HEK293 (cell line): ENCODE data around the gene SLC25A42.
A peak's percentile ranks its signal among the peaks of the same experiment; 100 is the strongest.

Source experiments
- CTCF ChIA-PET: fragments of 350-600 bp; formaldehyde crosslinking; extraction: SDS; loops from one replicate; lab custom pipeline; 2021; ENCODE audit warnings: antibody characterized with exemption; lab: Yijun Ruan, JAX
- POLR2A ChIA-PET: fragments of 300-600 bp; formaldehyde crosslinking; extraction: SDS; loops from one replicate; lab custom pipeline; 2020; ENCODE audit warnings: antibody characterized with exemption, inconsistent platforms; lab: Yijun Ruan, JAX
- H3K27ac ChIP-seq: fragments of 200-500 bp; sonication (Bioruptor generic); 2 replicates; pipeline ENCODE4 v1.5.1; 2014; ENCODE audit warnings: low read depth, low read length, control low read depth, inconsistent platforms; ENCODE audit errors: extremely low read depth
- H3K36me3 ChIP-seq, 2 experiments: fragments of 200-500 bp in 1 of 2; sonication (Bioruptor generic) in 1 of 2; 1 replicate in 1 of 2; 2 replicates in 1 of 2; pipeline ENCODE4 v1.5.1; 2014 to 2017; ENCODE audit warnings: inconsistent platforms in 2 of 2, low read length in 2 of 2; ENCODE audit not compliant: control insufficient read depth in 2 of 2, insufficient read depth in 1 of 2
- H3K4me1 ChIP-seq: fragments of 200-500 bp; sonication (Bioruptor generic); 2 replicates; pipeline ENCODE4 v1.5.1; 2014; ENCODE audit warnings: mild to moderate bottlenecking, low read length, inconsistent platforms; ENCODE audit not compliant: control insufficient read depth, insufficient read depth
- H3K4me3 ChIP-seq: 2 replicates; pipeline ENCODE4 v1.5.1; 2011; ENCODE audit warnings: low read depth, mild to moderate bottlenecking, control low read depth, low read length, moderate library complexity
- H3K9me3 ChIP-seq: fragments of 200-500 bp; sonication (Bioruptor generic); 2 replicates; pipeline ENCODE4 v1.5.1; 2014; ENCODE audit warnings: low read depth, low read length, inconsistent platforms; ENCODE audit not compliant: control insufficient read depth, insufficient read depth
- BCL11A ChIP-seq: fragments of 450-650 bp; formaldehyde crosslinking; IDR thresholded peaks from 2 replicates; pipeline ENCODE4 v1.5.1; 2016; ENCODE audit warnings: low read depth, missing biosample characterization, missing genetic modification characterization
- KLF16 ChIP-seq: fragments of 450-650 bp; formaldehyde crosslinking; IDR thresholded peaks from 2 replicates; pipeline ENCODE4 v1.5.1; 2017; ENCODE audit warnings: missing biosample characterization, missing genetic modification characterization
- RBAK ChIP-seq: fragments of 450-650 bp; formaldehyde crosslinking; IDR thresholded peaks from 2 replicates; pipeline ENCODE4 v1.5.1; 2016; ENCODE audit warnings: missing biosample characterization, missing genetic modification characterization
- SP3 ChIP-seq: fragments of 450-650 bp; formaldehyde crosslinking; IDR thresholded peaks from 2 replicates; pipeline ENCODE4 v1.5.1; 2016; ENCODE audit warnings: missing biosample characterization, missing genetic modification characterization
- TRIM28 ChIP-seq: IDR thresholded peaks from 2 replicates; pipeline ENCODE4 v1.6.1; 2011; ENCODE audit warnings: low read length, control low read depth, borderline replicate concordance
- ZBTB1 ChIP-seq: fragments of 450-650 bp; formaldehyde crosslinking; IDR thresholded peaks from 2 replicates; pipeline ENCODE4 v1.5.1; 2016; ENCODE audit warnings: missing biosample characterization, missing genetic modification characterization
- ZBTB7A ChIP-seq: fragments of 450-650 bp; formaldehyde crosslinking; IDR thresholded peaks from 2 replicates; pipeline ENCODE4 v1.5.1; 2016; ENCODE audit warnings: low read depth, missing biosample characterization, missing genetic modification characterization
- ZFP3 ChIP-seq: fragments of 450-650 bp; formaldehyde crosslinking; IDR thresholded peaks from 2 replicates; pipeline ENCODE4 v1.5.1; 2016; ENCODE audit warnings: low read depth, missing biosample characterization, missing genetic modification characterization
- ZNF121 ChIP-seq: fragments of 450-650 bp; formaldehyde crosslinking; IDR thresholded peaks from 2 replicates; pipeline ENCODE4 v1.5.1; 2016; ENCODE audit warnings: missing biosample characterization, missing genetic modification characterization
- ZNF133 ChIP-seq: fragments of 450-650 bp; formaldehyde crosslinking; IDR thresholded peaks from 2 replicates; pipeline ENCODE4 v1.5.1; 2016; ENCODE audit warnings: missing biosample characterization, missing genetic modification characterization
- ZNF24 ChIP-seq: fragments of 450-650 bp; formaldehyde crosslinking; IDR thresholded peaks from 2 replicates; pipeline ENCODE4 v1.5.1; 2016; ENCODE audit warnings: missing biosample characterization, missing genetic modification characterization
- ZNF266 ChIP-seq: fragments of 450-650 bp; formaldehyde crosslinking; IDR thresholded peaks from 2 replicates; pipeline ENCODE4 v1.5.1; 2016; ENCODE audit warnings: missing biosample characterization, missing genetic modification characterization, low read depth
- ZNF366 ChIP-seq: fragments of 450-650 bp; formaldehyde crosslinking; conservative IDR thresholded peaks from 2 replicates; pipeline ENCODE4 v1.5.1; 2016; ENCODE audit warnings: missing biosample characterization, missing genetic modification characterization
- ZNF544 ChIP-seq: fragments of 450-650 bp; formaldehyde crosslinking; IDR thresholded peaks from 2 replicates; pipeline ENCODE4 v1.5.0; 2017; ENCODE audit warnings: missing biosample characterization, missing genetic modification characterization
- ZNF548 ChIP-seq: fragments of 450-650 bp; formaldehyde crosslinking; IDR thresholded peaks from 2 replicates; pipeline ENCODE4 v1.5.1; 2016; ENCODE audit warnings: missing biosample characterization, missing genetic modification characterization
- ZNF549 ChIP-seq: fragments of 450-650 bp; IDR thresholded peaks from 2 replicates; pipeline ENCODE4 v1.5.1; 2018; ENCODE audit warnings: missing biosample characterization, missing genetic modification characterization, mild to moderate bottlenecking, inconsistent platforms, moderate library complexity
- ZNF558 ChIP-seq: fragments of 450-650 bp; formaldehyde crosslinking; IDR thresholded peaks from 2 replicates; pipeline ENCODE4 v1.5.1; 2016; ENCODE audit warnings: missing biosample characterization, missing genetic modification characterization
- ZNF585B ChIP-seq: fragments of 450-650 bp; formaldehyde crosslinking; IDR thresholded peaks from 2 replicates; pipeline ENCODE4 v1.5.1; 2016; ENCODE audit warnings: missing biosample characterization, missing genetic modification characterization
- ZNF677 ChIP-seq: fragments of 450-650 bp; IDR thresholded peaks from 2 replicates; pipeline ENCODE4 v1.5.0; 2018; ENCODE audit warnings: missing biosample characterization, mild to moderate bottlenecking, missing genetic modification characterization, moderate library complexity
- ZNF747 ChIP-seq: fragments of 450-650 bp; formaldehyde crosslinking; IDR thresholded peaks from 2 replicates; pipeline ENCODE4 v1.5.1; 2016; ENCODE audit warnings: missing biosample characterization, missing genetic modification characterization
- ZNF843 ChIP-seq: fragments of 450-650 bp; formaldehyde crosslinking; IDR thresholded peaks from 2 replicates; pipeline ENCODE4 v1.5.1; 2016; ENCODE audit warnings: missing biosample characterization, missing genetic modification characterization
- TF ChIP-seq, protein P1 (sequence below): fragments of 450-650 bp; formaldehyde crosslinking; IDR thresholded peaks from 2 replicates; pipeline ENCODE4 v1.5.1; 2016; ENCODE audit warnings: missing biosample characterization, missing genetic modification characterization
- TF ChIP-seq, protein P2 (sequence below): fragments of 450-650 bp; formaldehyde crosslinking; IDR thresholded peaks from 2 replicates; pipeline ENCODE4 v1.5.1; 2016; ENCODE audit warnings: missing biosample characterization, missing genetic modification characterization
- TF ChIP-seq, protein P3 (sequence below): fragments of 450-650 bp; formaldehyde crosslinking; IDR thresholded peaks from 2 replicates; pipeline ENCODE4; 2016; ENCODE audit warnings: missing biosample characterization, missing genetic modification characterization
- TF ChIP-seq, protein P4 (sequence below): fragments of 450-650 bp; IDR thresholded peaks from 2 replicates; pipeline ENCODE4 v1.5.1; 2018; ENCODE audit warnings: missing biosample characterization, mild to moderate bottlenecking, missing genetic modification characterization
- TF ChIP-seq, protein P5 (sequence below): fragments of 450-650 bp; formaldehyde crosslinking; IDR thresholded peaks from 2 replicates; pipeline ENCODE4 v1.5.1; 2016; ENCODE audit warnings: missing biosample characterization, missing genetic modification characterization

SLC25A42 gene

DNA sequence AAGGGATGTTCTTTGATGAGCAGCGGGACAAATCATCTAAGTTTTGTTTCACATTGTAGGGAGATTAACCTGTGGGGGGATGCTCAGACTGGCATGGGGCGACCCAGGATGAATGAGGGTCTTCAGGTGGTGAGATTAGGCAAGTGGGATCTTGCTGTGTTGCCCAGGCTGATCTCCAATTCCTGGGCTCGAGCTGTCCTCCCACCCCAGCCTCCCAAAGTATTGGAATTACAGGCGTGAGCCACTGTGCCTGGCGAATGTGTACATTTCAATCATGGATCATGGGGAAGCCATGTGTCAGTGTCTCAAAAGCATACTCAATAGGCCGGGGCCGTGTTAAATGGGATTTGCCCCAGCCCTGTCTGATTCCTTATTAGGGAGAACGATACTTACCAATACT, 8.1 kb downstream of the SLC25A42 start:
- H3K4me3 ChIP-seq: no peak overlapping the region
- ChIA-PET CTCF (interaction anchor here (0.5 to 0.6 kb wide), 2 partner anchors 67 to 301 kb away, joined by 4 to 6 read pairs; no protein-coding TSS in a partner anchor), POLR2A (no interaction called here)
- TF ChIP-seq SP3 (tag by site-specific recombination): no peak
- no peak for TF ChIP-seq ZNF548 (tag by site-specific recombination)
- TF ChIP-seq RBAK (tag by site-specific recombination): no peak
- TF ChIP-seq ZNF266 (tag by site-specific recombination): no peak
- TF ChIP-seq ZNF121 (tag by site-specific recombination): 0 out of 2 replicates have a peak, but pooled peaks have one; percentile 31
- no peak for TF ChIP-seq TRIM28
- H3K9me3 ChIP-seq: no peaks in the 10 kb centered on the region
- no peaks in the 10 kb centered on the region for H3K36me3 ChIP-seq
- H3K4me1 ChIP-seq: peaks cover 5% of the 10 kb centered on the region; the same call in 1 of the 2 replicates
- H3K27ac ChIP-seq: no peak overlapping the region

DNA sequence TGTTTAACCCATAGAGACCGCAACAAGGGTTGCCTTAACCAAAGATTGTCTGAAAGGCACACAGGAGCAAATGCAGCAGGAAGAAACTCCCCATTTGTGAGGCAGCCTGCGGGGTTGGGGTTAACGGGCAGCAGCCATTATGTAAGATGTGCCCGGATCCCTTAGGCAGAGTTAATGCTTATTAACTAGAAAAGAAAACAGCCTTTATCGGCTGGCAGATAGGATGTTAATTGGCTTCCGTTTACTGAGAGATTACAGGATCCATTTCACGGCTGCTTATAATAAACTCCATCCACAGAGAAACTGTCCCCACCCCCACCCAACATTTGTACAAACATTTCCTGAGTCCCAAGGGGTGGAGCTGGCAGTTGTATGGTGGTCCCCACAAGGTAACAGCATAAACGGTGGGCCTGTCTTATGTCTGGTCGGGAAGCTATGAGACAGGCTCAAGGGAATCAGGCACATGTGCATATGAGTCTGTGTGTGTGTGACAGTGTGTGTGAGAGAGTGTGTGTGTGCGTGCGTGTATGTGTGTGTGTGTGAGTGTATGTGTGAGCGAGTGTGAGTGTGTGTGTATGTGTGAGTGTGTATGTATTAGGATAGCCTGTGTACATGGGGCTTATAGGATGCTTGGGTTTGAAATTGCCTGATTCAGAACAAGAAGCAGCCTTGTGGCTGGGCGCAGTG, 10.5 kb downstream of the SLC25A42 start:
- Histone ChIP-seq H3K27ac (peak overlapping the region; percentile 34; the same call in 1 of the 2 replicates), H3K9me3 (no peaks in the 10 kb centered on the region), H3K4me3 (no peak overlapping the region), H3K4me1 (peaks cover 5% of the 10 kb centered on the region; the same call in 1 of the 2 replicates), H3K36me3 (no peaks in the 10 kb centered on the region)
- ChIA-PET CTCF (interaction anchor here (0.7 to 1.0 kb wide), 4 partner anchors 14 to 42 kb away, joined by 3 to 5 read pairs (median 4); no protein-coding TSS in a partner anchor), POLR2A (interaction anchor here (1.6 kb wide), 1 partner anchor 13 kb away, joined by 3 read pairs; no protein-coding TSS in a partner anchor)
- TF ChIP-seq, protein P1, sequence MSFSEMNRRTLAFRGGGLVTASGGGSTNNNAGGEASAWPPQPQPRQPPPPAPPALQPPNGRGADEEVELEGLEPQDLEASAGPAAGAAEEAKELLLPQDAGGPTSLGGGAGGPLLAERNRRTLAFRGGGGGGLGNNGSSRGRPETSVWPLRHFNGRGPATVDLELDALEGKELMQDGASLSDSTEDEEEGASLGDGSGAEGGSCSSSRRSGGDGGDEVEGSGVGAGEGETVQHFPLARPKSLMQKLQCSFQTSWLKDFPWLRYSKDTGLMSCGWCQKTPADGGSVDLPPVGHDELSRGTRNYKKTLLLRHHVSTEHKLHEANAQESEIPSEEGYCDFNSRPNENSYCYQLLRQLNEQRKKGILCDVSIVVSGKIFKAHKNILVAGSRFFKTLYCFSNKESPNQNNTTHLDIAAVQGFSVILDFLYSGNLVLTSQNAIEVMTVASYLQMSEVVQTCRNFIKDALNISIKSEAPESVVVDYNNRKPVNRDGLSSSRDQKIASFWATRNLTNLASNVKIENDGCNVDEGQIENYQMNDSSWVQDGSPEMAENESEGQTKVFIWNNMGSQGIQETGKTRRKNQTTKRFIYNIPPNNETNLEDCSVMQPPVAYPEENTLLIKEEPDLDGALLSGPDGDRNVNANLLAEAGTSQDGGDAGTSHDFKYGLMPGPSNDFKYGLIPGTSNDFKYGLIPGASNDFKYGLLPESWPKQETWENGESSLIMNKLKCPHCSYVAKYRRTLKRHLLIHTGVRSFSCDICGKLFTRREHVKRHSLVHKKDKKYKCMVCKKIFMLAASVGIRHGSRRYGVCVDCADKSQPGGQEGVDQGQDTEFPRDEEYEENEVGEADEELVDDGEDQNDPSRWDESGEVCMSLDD: 0 out of 2 replicates have a peak, but pooled peaks have one; percentile 37
- TF ChIP-seq, protein P2, sequence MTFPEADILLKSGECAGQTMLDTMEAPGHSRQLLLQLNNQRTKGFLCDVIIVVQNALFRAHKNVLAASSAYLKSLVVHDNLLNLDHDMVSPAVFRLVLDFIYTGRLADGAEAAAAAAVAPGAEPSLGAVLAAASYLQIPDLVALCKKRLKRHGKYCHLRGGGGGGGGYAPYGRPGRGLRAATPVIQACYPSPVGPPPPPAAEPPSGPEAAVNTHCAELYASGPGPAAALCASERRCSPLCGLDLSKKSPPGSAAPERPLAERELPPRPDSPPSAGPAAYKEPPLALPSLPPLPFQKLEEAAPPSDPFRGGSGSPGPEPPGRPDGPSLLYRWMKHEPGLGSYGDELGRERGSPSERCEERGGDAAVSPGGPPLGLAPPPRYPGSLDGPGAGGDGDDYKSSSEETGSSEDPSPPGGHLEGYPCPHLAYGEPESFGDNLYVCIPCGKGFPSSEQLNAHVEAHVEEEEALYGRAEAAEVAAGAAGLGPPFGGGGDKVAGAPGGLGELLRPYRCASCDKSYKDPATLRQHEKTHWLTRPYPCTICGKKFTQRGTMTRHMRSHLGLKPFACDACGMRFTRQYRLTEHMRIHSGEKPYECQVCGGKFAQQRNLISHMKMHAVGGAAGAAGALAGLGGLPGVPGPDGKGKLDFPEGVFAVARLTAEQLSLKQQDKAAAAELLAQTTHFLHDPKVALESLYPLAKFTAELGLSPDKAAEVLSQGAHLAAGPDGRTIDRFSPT (tag by site-specific recombination): no peak
- TF ChIP-seq, protein P3, sequence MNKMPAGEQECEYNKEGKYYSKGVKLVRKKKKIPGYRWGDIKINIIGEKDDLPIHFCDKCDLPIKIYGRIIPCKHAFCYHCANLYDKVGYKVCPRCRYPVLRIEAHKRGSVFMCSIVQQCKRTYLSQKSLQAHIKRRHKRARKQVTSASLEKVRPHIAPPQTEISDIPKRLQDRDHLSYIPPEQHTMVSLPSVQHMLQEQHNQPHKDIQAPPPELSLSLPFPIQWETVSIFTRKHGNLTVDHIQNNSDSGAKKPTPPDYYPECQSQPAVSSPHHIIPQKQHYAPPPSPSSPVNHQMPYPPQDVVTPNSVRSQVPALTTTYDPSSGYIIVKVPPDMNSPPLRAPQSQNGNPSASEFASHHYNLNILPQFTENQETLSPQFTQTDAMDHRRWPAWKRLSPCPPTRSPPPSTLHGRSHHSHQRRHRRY (tag by site-specific recombination): no peak
- no peak for TF ChIP-seq ZBTB1 (tag by site-specific recombination)
- TF ChIP-seq KLF16 (tag by site-specific recombination): no peak
- no peak for TF ChIP-seq ZNF133
- TF ChIP-seq, protein P4, sequence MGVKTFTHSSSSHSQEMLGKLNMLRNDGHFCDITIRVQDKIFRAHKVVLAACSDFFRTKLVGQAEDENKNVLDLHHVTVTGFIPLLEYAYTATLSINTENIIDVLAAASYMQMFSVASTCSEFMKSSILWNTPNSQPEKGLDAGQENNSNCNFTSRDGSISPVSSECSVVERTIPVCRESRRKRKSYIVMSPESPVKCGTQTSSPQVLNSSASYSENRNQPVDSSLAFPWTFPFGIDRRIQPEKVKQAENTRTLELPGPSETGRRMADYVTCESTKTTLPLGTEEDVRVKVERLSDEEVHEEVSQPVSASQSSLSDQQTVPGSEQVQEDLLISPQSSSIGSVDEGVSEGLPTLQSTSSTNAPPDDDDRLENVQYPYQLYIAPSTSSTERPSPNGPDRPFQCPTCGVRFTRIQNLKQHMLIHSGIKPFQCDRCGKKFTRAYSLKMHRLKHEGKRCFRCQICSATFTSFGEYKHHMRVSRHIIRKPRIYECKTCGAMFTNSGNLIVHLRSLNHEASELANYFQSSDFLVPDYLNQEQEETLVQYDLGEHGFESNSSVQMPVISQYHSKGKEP (tag by site-specific recombination): no peak
- TF ChIP-seq ZNF677 (tag by site-specific recombination): no peak
- no peak for TF ChIP-seq ZNF24 (tag by site-specific recombination)
- no peak for TF ChIP-seq ZNF366
- no peak for TF ChIP-seq ZNF544 (tag by site-specific recombination)
- TF ChIP-seq ZNF585B (tag by site-specific recombination): no peak
- TF ChIP-seq, protein P5, sequence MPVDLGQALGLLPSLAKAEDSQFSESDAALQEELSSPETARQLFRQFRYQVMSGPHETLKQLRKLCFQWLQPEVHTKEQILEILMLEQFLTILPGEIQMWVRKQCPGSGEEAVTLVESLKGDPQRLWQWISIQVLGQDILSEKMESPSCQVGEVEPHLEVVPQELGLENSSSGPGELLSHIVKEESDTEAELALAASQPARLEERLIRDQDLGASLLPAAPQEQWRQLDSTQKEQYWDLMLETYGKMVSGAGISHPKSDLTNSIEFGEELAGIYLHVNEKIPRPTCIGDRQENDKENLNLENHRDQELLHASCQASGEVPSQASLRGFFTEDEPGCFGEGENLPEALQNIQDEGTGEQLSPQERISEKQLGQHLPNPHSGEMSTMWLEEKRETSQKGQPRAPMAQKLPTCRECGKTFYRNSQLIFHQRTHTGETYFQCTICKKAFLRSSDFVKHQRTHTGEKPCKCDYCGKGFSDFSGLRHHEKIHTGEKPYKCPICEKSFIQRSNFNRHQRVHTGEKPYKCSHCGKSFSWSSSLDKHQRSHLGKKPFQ: peak; percentile 95
- no peak for TF ChIP-seq ZNF558 (tag by site-specific recombination)
- peak; percentile 22; the same call in 1 of the 2 replicates for TF ChIP-seq ZFP3
- no peak for TF ChIP-seq ZNF747
- TF ChIP-seq TRIM28: peak; percentile 78
- TF ChIP-seq BCL11A (tag by site-specific recombination): no peak
- 0 out of 2 replicates have a peak, but pooled peaks have one; percentile 41 for TF ChIP-seq ZBTB7A (tag by site-specific recombination)
- no peak for TF ChIP-seq ZNF549
- TF ChIP-seq ZNF843 (tag by site-specific recombination): peak; percentile 42
